Panc1 (cell line): ENCODE data around the gene KISS1R. TPM values are rescaled to one million over a fixed set of nuclear protein-coding genes. Genes with fewer than 3 reads are reported as not detected.

Experiments
- ATAC-seq: fragments of 200-7000 bp; cut with Tn5 transposase; 2 replicates; pipeline ENCODE4 v1.9.1; 2020; ENCODE audit warnings: mild to moderate bottlenecking, moderate library complexity
- BruUV-seq: library from RNA; stranded (reverse); fragments of 400-500 nt; replicated peaks from 2 replicates; lab custom pipeline; 2021; lab: Mats Ljungman, UMichigan
- CTCF ChIA-PET: fragments of 300-600 bp; sonication (Branson Sonifier 250); formaldehyde crosslinking; loops from one replicate; lab custom pipeline; 2022; ENCODE audit warnings: antibody characterized with exemption; lab: Charles Lee
- POLR2A ChIA-PET: fragments of 300-600 bp; sonication (Branson Sonifier 250); formaldehyde crosslinking; loops from one replicate; lab custom pipeline; 2022; ENCODE audit warnings: antibody characterized with exemption; lab: Charles Lee
- DNase-seq: peaks from one replicate; pipeline ENCODE4 v3.0.0-alpha.2; 2010; ENCODE audit warnings: low read depth, low spot score
- H3K27ac ChIP-seq: 2 replicates; pipeline ENCODE4 v1.5.1; 2011; ENCODE audit warnings: mild to moderate bottlenecking, low read length, inconsistent platforms
- H3K27me3 ChIP-seq: fragments of 200-500 bp; sonication (Bioruptor generic); 2 replicates; pipeline ENCODE4 v1.6.0; 2014; ENCODE audit warnings: low read length, inconsistent platforms; ENCODE audit not compliant: control insufficient read depth, insufficient read depth
- H3K36me3 ChIP-seq: fragments of 200-500 bp; sonication (Bioruptor generic); 2 replicates; pipeline ENCODE4 v1.5.1; 2014; ENCODE audit warnings: inconsistent platforms, mild to moderate bottlenecking, low read length, moderate library complexity; ENCODE audit not compliant: control insufficient read depth, insufficient read depth
- H3K4me1 ChIP-seq: 2 replicates; pipeline ENCODE4 v1.5.1; 2011; ENCODE audit warnings: inconsistent platforms, mild to moderate bottlenecking, low read length, moderate library complexity; ENCODE audit not compliant: control insufficient read depth, insufficient read depth
- H3K4me3 ChIP-seq, 2 experiments: 2 replicates each; pipeline ENCODE4 v1.5.1; 2011 to 2012; ENCODE audit warnings: low read depth in 2 of 2, low read length in 2 of 2, mild to moderate bottlenecking in 2 of 2, inconsistent platforms in 1 of 2, moderate library complexity in 1 of 2
- H3K9me3 ChIP-seq: fragments of 200-500 bp; sonication (Bioruptor generic); 2 replicates; pipeline ENCODE4 v1.5.1; 2014; ENCODE audit warnings: low read depth, mild to moderate bottlenecking, inconsistent platforms, low read length, moderate library complexity; ENCODE audit not compliant: control insufficient read depth, insufficient read depth
- POLR2AphosphoS5 ChIP-seq: IDR thresholded peaks from 2 replicates; pipeline ENCODE4 v1.6.1; 2012; ENCODE audit warnings: mild to moderate bottlenecking, low read depth, low read length, moderate library complexity
- SIN3A ChIP-seq: IDR thresholded peaks from 2 replicates; pipeline ENCODE4 v1.6.1; 2012; ENCODE audit warnings: low read depth, mild to moderate bottlenecking, low read length, moderate library complexity, borderline replicate concordance; ENCODE audit not compliant: insufficient read depth
- TCF7L2 ChIP-seq: IDR thresholded peaks from 2 replicates; pipeline ENCODE4 v1.6.1; 2011; ENCODE audit warnings: mild to moderate bottlenecking, low read depth, low read length, inconsistent platforms
- in situ Hi-C: cut with HindIII; loops from 2 replicates; pipeline ENCODE4 v1.10.0; 2016; ENCODE audit warnings: low sequenced_read_pairs, low pct_unique_long_range_greater_than_20kb
- intact Hi-C: fragments of 100-400 bp; cut with micrococcal nuclease; formaldehyde crosslinking; loops from one replicate; pipeline ENCODE4 v1.10.0; 2022; ENCODE audit not compliant: unreplicated experiment
- total RNA-seq: library from RNA; stranded (reverse); gene quantifications from one replicate; pipeline ENCODE4 v1.2.1, GENCODE V29; 2021; ENCODE audit not compliant: unreplicated experiment
- TF ChIP-seq, protein P1 (sequence below), 2 experiments: IDR thresholded peaks; 2 replicates each; pipeline ENCODE4 v1.6.1; 2011 to 2012; ENCODE audit warnings: low read depth in 2 of 2, control low read depth in 1 of 2, low read length in 1 of 2, mild to moderate bottlenecking in 1 of 2, moderate library complexity in 1 of 2; ENCODE audit not compliant: insufficient read depth in 1 of 2
- TF ChIP-seq, protein P2 (sequence below): fragments of 450-650 bp; IDR thresholded peaks from 2 replicates; pipeline ENCODE4 v1.5.1; 2017; ENCODE audit warnings: mild to moderate bottlenecking

Gene KISS1R
- total RNA-seq, 1 experiment from 2014 or later, result 0.92 TPM

DNA sequence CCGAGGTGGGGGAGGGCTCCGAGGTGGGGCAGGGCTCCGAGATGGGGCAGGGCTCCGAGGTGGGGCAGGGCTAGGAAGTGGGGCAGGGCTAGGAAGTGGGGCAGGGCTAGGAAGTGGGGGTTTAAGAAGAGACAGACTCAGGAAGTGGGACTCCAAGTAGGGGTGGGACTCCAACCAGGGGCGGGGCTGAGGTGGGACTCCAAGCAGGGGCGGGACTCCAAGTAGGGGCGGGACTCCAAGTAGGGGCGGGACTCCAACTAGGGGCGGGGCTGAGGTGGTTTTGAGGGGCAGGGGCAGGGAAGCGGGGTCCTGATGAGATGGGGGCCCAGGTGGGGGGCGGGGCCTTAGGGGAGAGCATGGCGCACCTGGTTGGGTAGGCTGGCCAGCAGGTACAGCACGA lies 44.0 kb upstream of the KISS1R start:
- DNase-seq (no peak), ATAC-seq (no peak)
- intact Hi-C loops, result no loop called here
- Histone ChIP-seq H3K27me3 (no peaks in the 10 kb centered on the region), H3K27ac (no peak overlapping the region), H3K9me3 (no peaks in the 10 kb centered on the region), H3K4me3 (no peak overlapping the region), H3K4me1 (peaks cover 5% of the 10 kb centered on the region; the same call in 1 of the 2 replicates), H3K36me3 (no peaks in the 10 kb centered on the region)
- no TSS peak for BruUV-seq
- no peak for TF ChIP-seq POLR2AphosphoS5
- TF ChIP-seq SIN3A, result no peak
- TF ChIP-seq, protein P1, sequence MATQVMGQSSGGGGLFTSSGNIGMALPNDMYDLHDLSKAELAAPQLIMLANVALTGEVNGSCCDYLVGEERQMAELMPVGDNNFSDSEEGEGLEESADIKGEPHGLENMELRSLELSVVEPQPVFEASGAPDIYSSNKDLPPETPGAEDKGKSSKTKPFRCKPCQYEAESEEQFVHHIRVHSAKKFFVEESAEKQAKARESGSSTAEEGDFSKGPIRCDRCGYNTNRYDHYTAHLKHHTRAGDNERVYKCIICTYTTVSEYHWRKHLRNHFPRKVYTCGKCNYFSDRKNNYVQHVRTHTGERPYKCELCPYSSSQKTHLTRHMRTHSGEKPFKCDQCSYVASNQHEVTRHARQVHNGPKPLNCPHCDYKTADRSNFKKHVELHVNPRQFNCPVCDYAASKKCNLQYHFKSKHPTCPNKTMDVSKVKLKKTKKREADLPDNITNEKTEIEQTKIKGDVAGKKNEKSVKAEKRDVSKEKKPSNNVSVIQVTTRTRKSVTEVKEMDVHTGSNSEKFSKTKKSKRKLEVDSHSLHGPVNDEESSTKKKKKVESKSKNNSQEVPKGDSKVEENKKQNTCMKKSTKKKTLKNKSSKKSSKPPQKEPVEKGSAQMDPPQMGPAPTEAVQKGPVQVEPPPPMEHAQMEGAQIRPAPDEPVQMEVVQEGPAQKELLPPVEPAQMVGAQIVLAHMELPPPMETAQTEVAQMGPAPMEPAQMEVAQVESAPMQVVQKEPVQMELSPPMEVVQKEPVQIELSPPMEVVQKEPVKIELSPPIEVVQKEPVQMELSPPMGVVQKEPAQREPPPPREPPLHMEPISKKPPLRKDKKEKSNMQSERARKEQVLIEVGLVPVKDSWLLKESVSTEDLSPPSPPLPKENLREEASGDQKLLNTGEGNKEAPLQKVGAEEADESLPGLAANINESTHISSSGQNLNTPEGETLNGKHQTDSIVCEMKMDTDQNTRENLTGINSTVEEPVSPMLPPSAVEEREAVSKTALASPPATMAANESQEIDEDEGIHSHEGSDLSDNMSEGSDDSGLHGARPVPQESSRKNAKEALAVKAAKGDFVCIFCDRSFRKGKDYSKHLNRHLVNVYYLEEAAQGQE (IDR thresholded peaks at IDR 0.05; ENCODE audit: insufficient read depth in 1 of 2, low read depth in 2 of 2, low read length in 1 of 2), result no peak
- TF ChIP-seq, protein P2, sequence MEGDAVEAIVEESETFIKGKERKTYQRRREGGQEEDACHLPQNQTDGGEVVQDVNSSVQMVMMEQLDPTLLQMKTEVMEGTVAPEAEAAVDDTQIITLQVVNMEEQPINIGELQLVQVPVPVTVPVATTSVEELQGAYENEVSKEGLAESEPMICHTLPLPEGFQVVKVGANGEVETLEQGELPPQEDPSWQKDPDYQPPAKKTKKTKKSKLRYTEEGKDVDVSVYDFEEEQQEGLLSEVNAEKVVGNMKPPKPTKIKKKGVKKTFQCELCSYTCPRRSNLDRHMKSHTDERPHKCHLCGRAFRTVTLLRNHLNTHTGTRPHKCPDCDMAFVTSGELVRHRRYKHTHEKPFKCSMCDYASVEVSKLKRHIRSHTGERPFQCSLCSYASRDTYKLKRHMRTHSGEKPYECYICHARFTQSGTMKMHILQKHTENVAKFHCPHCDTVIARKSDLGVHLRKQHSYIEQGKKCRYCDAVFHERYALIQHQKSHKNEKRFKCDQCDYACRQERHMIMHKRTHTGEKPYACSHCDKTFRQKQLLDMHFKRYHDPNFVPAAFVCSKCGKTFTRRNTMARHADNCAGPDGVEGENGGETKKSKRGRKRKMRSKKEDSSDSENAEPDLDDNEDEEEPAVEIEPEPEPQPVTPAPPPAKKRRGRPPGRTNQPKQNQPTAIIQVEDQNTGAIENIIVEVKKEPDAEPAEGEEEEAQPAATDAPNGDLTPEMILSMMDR, result no peak
- no peak for TF ChIP-seq TCF7L2
- ChIA-PET CTCF (no interaction called here), POLR2A (no interaction called here)
- in situ Hi-C loops, result no loop called here

DNA sequence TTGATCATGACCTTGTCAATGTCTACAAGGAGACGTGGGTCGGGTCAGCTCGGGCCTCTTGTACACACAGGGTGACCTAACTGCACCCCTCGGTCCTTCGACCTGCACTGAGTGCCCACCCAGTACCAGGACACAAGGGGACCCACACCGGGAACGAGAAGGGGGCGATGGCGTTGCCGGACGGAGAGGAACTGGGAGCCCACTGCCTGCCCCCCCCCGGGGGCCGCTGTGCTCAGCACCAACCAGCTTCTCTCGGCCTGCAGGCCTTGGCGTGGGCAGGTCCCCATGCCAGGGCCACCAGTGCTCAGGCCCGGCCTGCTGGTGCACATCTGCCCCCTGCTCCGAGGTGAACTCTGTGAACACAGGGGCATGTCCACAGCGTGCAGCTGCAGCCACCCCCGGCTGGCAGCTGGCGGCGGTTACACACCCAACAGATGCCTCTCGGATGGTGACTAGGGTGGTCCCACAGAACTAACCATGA lies 43.5 kb upstream of the KISS1R start:
- in situ Hi-C loops, result no loop called here
- DNase-seq, result no peak
- TF ChIP-seq TCF7L2 (no peak), SIN3A (no peak), POLR2AphosphoS5 (no peak)
- TF ChIP-seq, protein P2, result no peak
- TF ChIP-seq, protein P1 (IDR thresholded peaks at IDR 0.05; ENCODE audit: insufficient read depth in 1 of 2, low read depth in 2 of 2, low read length in 1 of 2), result no peak
- intact Hi-C loops, result no loop called here
- ChIA-PET CTCF (no interaction called here), POLR2A (no interaction called here)
- no peak for ATAC-seq
- Histone ChIP-seq H3K4me3 (no peak overlapping the region), H3K4me1 (peaks cover 5% of the 10 kb centered on the region; the same call in 1 of the 2 replicates), H3K27ac (no peak overlapping the region), H3K27me3 (no peaks in the 10 kb centered on the region), H3K9me3 (no peaks in the 10 kb centered on the region), H3K36me3 (no peaks in the 10 kb centered on the region)
- BruUV-seq, result no TSS peak
